Measurements from ENCODE around the gene KMT5C.

Gene KMT5C

DNA sequence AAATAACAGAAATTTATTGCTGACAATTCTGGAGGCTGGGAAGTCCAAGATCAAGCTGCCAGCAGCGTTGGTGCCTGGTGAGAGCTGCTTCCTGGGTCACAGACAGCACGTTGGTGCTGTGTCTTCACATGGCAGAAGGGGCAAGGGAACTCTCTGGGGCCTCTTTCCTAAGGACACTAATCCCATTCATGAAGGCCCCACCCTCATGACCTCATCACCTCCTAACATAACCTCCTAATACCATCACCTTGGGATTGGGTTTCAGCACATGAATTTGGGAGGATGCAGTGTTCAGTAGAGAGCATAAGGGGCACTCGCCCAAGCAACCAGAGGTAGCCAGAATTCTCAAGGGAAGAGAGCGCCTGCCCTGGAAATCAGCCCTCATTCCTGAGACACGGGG lies 30.2 kb upstream of the KMT5C start:
- TF ChIP-seq, protein P1, sequence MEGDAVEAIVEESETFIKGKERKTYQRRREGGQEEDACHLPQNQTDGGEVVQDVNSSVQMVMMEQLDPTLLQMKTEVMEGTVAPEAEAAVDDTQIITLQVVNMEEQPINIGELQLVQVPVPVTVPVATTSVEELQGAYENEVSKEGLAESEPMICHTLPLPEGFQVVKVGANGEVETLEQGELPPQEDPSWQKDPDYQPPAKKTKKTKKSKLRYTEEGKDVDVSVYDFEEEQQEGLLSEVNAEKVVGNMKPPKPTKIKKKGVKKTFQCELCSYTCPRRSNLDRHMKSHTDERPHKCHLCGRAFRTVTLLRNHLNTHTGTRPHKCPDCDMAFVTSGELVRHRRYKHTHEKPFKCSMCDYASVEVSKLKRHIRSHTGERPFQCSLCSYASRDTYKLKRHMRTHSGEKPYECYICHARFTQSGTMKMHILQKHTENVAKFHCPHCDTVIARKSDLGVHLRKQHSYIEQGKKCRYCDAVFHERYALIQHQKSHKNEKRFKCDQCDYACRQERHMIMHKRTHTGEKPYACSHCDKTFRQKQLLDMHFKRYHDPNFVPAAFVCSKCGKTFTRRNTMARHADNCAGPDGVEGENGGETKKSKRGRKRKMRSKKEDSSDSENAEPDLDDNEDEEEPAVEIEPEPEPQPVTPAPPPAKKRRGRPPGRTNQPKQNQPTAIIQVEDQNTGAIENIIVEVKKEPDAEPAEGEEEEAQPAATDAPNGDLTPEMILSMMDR (conservative IDR thresholded peaks at IDR 0.05) = no peak
- no peak for TF ChIP-seq ZFX (IDR thresholded peaks at IDR 0.05)
- no peak overlapping the region for H3K27ac ChIP-seq

GRCh38 chr19:55310498-55310897 lies 29.2 kb upstream of the KMT5C start:
- no peak for TF ChIP-seq ZFX (IDR thresholded peaks at IDR 0.05)
- TF ChIP-seq, protein P1 (conservative IDR thresholded peaks at IDR 0.05) = no peak
- no peak overlapping the region for H3K27ac ChIP-seq

DNA sequence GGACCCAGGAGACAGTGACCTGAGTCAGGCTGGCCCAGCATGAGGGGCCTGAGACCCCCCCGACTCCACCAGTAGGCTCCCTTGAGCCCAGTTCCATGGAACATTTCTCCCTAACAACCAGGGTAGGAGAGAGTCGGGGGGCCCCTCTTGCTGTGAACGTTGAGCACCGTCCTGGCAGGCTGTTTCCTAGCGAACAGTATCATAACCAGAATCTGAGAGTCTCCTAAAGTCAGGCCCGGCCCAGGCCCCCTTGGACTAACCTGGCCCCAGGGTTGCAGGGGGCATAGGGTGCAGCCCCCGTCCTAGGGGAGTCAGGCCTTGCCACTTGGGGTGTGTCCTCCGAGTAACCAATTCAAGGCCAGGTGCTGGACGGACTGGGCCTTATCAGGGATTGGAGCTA lies 28.3 kb upstream of the KMT5C start:
- H3K27ac ChIP-seq = no peak overlapping the region
- TF ChIP-seq ZFX (IDR thresholded peaks at IDR 0.05) = no peak
- TF ChIP-seq, protein P1 (conservative IDR thresholded peaks at IDR 0.05) = no peak

GRCh38 chr19:55311797-55312196 lies 27.9 kb upstream of the KMT5C start:
- TF ChIP-seq, protein P1 (conservative IDR thresholded peaks at IDR 0.05) = no peak
- TF ChIP-seq ZFX (IDR thresholded peaks at IDR 0.05) = no peak

GRCh38 chr19:55312621-55313512 lies 26.8 kb upstream of the KMT5C start:
- H3K27ac ChIP-seq = no peak overlapping the region
- TF ChIP-seq, protein P1 (conservative IDR thresholded peaks at IDR 0.05) = no peak
- TF ChIP-seq ZFX (IDR thresholded peaks at IDR 0.05) = no peak

More at GRCh38 chr19:55311797-55312196, 27.9 kb upstream of the KMT5C start:
- H3K27ac ChIP-seq = no peak overlapping the region

GRCh38 chr19:55314396-55314795 lies 25.3 kb upstream of the KMT5C start:
- H3K27ac ChIP-seq = no peak overlapping the region

More at GRCh38 chr19:55314396-55314795, 25.3 kb upstream of the KMT5C start:
- no peak for TF ChIP-seq ZFX (IDR thresholded peaks at IDR 0.05)
- TF ChIP-seq, protein P1 (conservative IDR thresholded peaks at IDR 0.05) = no peak

All from C4-2B (cell line).